HG03442 (cell line): ENCODE data around the gene CHD6.
"Not testable (repeated sequence)": the region's sequence is repeated elsewhere in the genome, so short reads cannot be mapped to it uniquely, and the experiment has no call there.

ENCODE experiments used
- ATAC-seq: cut with Tn5 transposase; IDR thresholded peaks from one replicate; pipeline ENCODE4 v1.9.1; 2021; ENCODE audit warnings: mild to moderate bottlenecking, moderate library complexity; ENCODE audit not compliant: unreplicated experiment

CHD6 gene

GRCh38 chr20:41544472-41544871 is 73.7 kb downstream of the CHD6 start:
- ATAC-seq: no peak

- no peak for ATAC-seq
Observed at GRCh38 chr20:41540918-41541317, 77.3 kb downstream of the CHD6 start.

- no peak for ATAC-seq
Observed at GRCh38 chr20:41540459-41540858, 77.7 kb downstream of the CHD6 start.

- ATAC-seq: no peak
Observed at GRCh38 chr20:41538810-41539596, 79.2 kb downstream of the CHD6 start.

- no peak for ATAC-seq
Observed at GRCh38 chr20:41537865-41538264, 80.3 kb downstream of the CHD6 start.

- ATAC-seq: not testable (repeated sequence)
Observed at GRCh38 chr20:41535551-41535950, 82.6 kb downstream of the CHD6 start.

- ATAC-seq: no peak
Observed at GRCh38 chr20:41534842-41535241, 83.3 kb downstream of the CHD6 start.

GRCh38 chr20:41534170-41534569 is 84.0 kb downstream of the CHD6 start:
- ATAC-seq: no peak

- no peak for ATAC-seq
Observed at GRCh38 chr20:41533537-41534136, 84.5 kb downstream of the CHD6 start.

GRCh38 chr20:41532935-41533334 is 85.2 kb downstream of the CHD6 start:
- ATAC-seq: no peak

GRCh38 chr20:41531518-41532275 is 86.5 kb downstream of the CHD6 start:
- no peak for ATAC-seq

- no peak for ATAC-seq
Observed at GRCh38 chr20:41530923-41531322, 87.3 kb downstream of the CHD6 start.

GRCh38 chr20:41526327-41526726 is 91.8 kb downstream of the CHD6 start:
- no peak for ATAC-seq

GRCh38 chr20:41524980-41525613 is 93.1 kb downstream of the CHD6 start:
- ATAC-seq: no peak

- ATAC-seq: no peak
Observed at GRCh38 chr20:41523857-41524256, 94.3 kb downstream of the CHD6 start.

- ATAC-seq: no peak
Observed at GRCh38 chr20:41513829-41514228, 104.3 kb downstream of the CHD6 start.

- no peak for ATAC-seq
Observed at GRCh38 chr20:41512624-41513023, 105.6 kb downstream of the CHD6 start.

- no peak for ATAC-seq
Observed at GRCh38 chr20:41510847-41511450, 107.2 kb downstream of the CHD6 start.

GRCh38 chr20:41510224-41510623 is 108.0 kb downstream of the CHD6 start:
- no peak for ATAC-seq

GRCh38 chr20:41509316-41510200 is 108.6 kb downstream of the CHD6 start:
- ATAC-seq: no peak
